ENCODE measurements around the gene STK11IP. TPM values are rescaled to one million over a fixed set of nuclear protein-coding genes. Genes with fewer than 3 reads are reported as not detected.

STK11IP gene
- total RNA-seq, 2 experiments from 2014 or later, result 23.9 to 27.2 TPM

DNA sequence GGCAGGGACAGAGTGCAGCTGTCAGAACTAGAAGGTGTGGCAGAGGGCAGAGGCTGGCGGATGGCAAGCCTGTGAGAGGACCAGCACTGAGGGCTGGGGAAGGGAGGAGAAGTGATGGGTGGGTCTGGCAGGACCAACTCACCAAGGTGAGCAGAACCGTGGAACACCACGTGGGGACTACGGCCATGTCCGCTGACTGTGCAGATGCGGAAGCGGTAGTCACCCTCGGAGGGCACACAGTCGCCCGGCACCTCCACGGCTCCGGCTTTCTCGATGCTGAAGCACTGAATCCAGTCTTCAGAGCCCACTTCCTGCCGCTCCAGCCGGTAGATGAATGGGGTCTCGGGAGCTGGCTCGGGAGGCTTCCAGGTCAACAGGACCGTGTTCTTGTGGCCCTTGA is 30.5 kb upstream of the STK11IP start:
- intact Hi-C loops (cut with DNase I, micrococcal nuclease), result no loop called here
- ChIA-PET POLR2A (no interaction called here), CTCF (no interaction called here)
- H3K27me3 ChIP-seq (ENCODE audit: control insufficient read depth in 1 of 2, insufficient read depth in 2 of 2, low read length in 2 of 2), result peaks cover 23 to 37% of the 10 kb centered on the region in 2 experiments
- peaks cover 0 to 4% of the 10 kb centered on the region in 2 experiments for H3K9me3 ChIP-seq (ENCODE audit: control insufficient read depth in 1 of 2, insufficient read depth in 1 of 2, low read length in 2 of 2)
- no peak overlapping the region for H3K27ac ChIP-seq (ENCODE audit: low read depth in 1 of 2, low read length in 2 of 2)
- peaks cover 8% of the 10 kb centered on the region for H3K4me1 ChIP-seq (ENCODE audit: insufficient read depth, low read length)
- peaks cover 54% of the 10 kb centered on the region for H3K27me3 Mint-ChIP-seq
- H3K9me3 Mint-ChIP-seq, result no peaks in the 10 kb centered on the region
- TF ChIP-seq, protein P1, sequence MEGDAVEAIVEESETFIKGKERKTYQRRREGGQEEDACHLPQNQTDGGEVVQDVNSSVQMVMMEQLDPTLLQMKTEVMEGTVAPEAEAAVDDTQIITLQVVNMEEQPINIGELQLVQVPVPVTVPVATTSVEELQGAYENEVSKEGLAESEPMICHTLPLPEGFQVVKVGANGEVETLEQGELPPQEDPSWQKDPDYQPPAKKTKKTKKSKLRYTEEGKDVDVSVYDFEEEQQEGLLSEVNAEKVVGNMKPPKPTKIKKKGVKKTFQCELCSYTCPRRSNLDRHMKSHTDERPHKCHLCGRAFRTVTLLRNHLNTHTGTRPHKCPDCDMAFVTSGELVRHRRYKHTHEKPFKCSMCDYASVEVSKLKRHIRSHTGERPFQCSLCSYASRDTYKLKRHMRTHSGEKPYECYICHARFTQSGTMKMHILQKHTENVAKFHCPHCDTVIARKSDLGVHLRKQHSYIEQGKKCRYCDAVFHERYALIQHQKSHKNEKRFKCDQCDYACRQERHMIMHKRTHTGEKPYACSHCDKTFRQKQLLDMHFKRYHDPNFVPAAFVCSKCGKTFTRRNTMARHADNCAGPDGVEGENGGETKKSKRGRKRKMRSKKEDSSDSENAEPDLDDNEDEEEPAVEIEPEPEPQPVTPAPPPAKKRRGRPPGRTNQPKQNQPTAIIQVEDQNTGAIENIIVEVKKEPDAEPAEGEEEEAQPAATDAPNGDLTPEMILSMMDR (IDR thresholded peaks at IDR 0.05), result no peak
- no peak for ATAC-seq (ENCODE audit: poor library complexity)
- no peaks in the 10 kb centered on the region for H3K36me3 ChIP-seq (ENCODE audit: insufficient read depth, low read length)
- H3K27ac Mint-ChIP-seq, result no peak overlapping the region
- H3K36me3 Mint-ChIP-seq (ENCODE audit: low read depth), result no peaks in the 10 kb centered on the region
- DNase-seq, result no peak
- H3K4me3 ChIP-seq (ENCODE audit: low read length), result no peak overlapping the region
- no peak overlapping the region for H3K4me3 Mint-ChIP-seq
- no peaks in the 10 kb centered on the region for H3K4me1 Mint-ChIP-seq (ENCODE audit: low read depth)

DNA sequence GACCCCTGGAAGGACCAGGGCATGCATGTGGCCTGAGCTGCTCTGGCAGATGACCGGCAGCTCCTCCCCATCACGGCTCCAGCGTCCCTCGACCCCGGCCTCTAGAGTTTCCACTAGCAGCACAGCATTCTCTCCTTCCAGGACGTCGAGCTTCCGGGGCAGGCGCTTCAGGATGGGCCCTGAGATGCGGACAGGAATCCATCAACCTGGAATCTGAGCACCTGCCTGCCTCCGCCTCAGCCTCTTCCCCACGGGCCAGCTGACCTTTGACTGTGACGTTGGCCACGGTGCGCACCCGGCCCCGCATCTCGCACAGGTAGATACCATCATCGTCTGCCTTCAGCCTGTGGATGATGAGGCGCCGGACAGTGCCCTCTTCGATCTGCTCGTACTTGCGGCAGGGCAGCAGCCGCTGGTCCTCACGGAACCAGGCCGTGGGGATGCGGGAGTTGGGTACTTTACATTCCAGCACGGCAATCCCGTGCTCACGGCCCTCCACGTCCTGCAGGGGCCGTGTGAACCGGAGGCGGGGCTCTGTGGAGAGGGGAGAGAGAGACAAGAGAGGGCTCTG is 29.8 kb upstream of the STK11IP start:
- H3K4me1 Mint-ChIP-seq (ENCODE audit: low read depth), result no peaks in the 10 kb centered on the region
- H3K9me3 Mint-ChIP-seq, result no peaks in the 10 kb centered on the region
- no peak overlapping the region for H3K27ac Mint-ChIP-seq
- ChIA-PET CTCF (no interaction called here), POLR2A (no interaction called here)
- no peak overlapping the region for H3K4me3 ChIP-seq (ENCODE audit: low read length)
- TF ChIP-seq, protein P1 (IDR thresholded peaks at IDR 0.05), result no peak
- H3K4me1 ChIP-seq (ENCODE audit: insufficient read depth, low read length), result peaks cover 8% of the 10 kb centered on the region
- H3K36me3 ChIP-seq (ENCODE audit: insufficient read depth, low read length), result no peaks in the 10 kb centered on the region
- H3K27ac ChIP-seq (ENCODE audit: low read depth in 1 of 2, low read length in 2 of 2), result no peak overlapping the region
- DNase-seq (no peak), ATAC-seq (ENCODE audit: poor library complexity) (no peak)
- H3K27me3 ChIP-seq (ENCODE audit: control insufficient read depth in 1 of 2, insufficient read depth in 2 of 2, low read length in 2 of 2), result peaks cover 24 to 44% of the 10 kb centered on the region in 2 experiments
- H3K9me3 ChIP-seq (ENCODE audit: control insufficient read depth in 1 of 2, insufficient read depth in 1 of 2, low read length in 2 of 2), result peaks cover 0 to 4% of the 10 kb centered on the region in 2 experiments
- no peak overlapping the region for H3K4me3 Mint-ChIP-seq
- intact Hi-C loops (cut with DNase I, micrococcal nuclease), result no loop called here
- H3K27me3 Mint-ChIP-seq, result peaks cover 55% of the 10 kb centered on the region
- no peaks in the 10 kb centered on the region for H3K36me3 Mint-ChIP-seq (ENCODE audit: low read depth)

DNA sequence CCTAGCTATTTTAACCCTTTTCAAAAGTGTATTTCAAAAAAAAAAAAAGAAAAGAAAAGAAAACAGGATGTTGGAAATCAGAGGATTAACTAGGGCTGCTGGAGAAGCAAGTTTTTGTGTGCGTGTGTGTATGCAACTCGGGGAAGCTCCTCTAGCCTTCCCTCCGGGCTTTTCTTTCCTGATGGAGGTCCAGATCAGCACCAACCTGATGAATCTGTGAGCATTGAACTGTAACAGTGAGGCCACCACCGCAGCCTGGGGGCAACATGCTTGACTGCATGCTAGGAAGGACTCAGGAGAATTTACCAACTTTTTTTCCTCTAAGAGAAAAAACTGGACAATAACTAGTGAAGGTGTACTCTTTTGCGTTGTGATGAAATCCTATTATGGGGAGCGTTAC is 28.6 kb upstream of the STK11IP start:
- Histone ChIP-seq H3K9me3 (ENCODE audit: control insufficient read depth in 1 of 2, insufficient read depth in 1 of 2, low read length in 2 of 2) (peaks cover 0 to 4% of the 10 kb centered on the region in 2 experiments), H3K4me1 (ENCODE audit: insufficient read depth, low read length) (peaks cover 8% of the 10 kb centered on the region), H3K4me3 (ENCODE audit: low read length) (no peak overlapping the region), H3K36me3 (ENCODE audit: insufficient read depth, low read length) (no peaks in the 10 kb centered on the region), H3K27me3 (ENCODE audit: control insufficient read depth in 1 of 2, insufficient read depth in 2 of 2, low read length in 2 of 2) (peaks cover 23 to 48% of the 10 kb centered on the region in 2 experiments), H3K27ac (ENCODE audit: low read depth in 1 of 2, low read length in 2 of 2) (no peak overlapping the region)
- H3K36me3 Mint-ChIP-seq (ENCODE audit: low read depth), result no peaks in the 10 kb centered on the region
- H3K4me1 Mint-ChIP-seq (ENCODE audit: low read depth), result no peaks in the 10 kb centered on the region
- no peak overlapping the region for H3K4me3 Mint-ChIP-seq
- H3K27me3 Mint-ChIP-seq, result peaks cover 51% of the 10 kb centered on the region
- no peaks in the 10 kb centered on the region for H3K9me3 Mint-ChIP-seq
- no peak for DNase-seq
- TF ChIP-seq, protein P1 (IDR thresholded peaks at IDR 0.05), result no peak
- ChIA-PET POLR2A (no interaction called here), CTCF (no interaction called here)
- H3K27ac Mint-ChIP-seq, result no peak overlapping the region
- intact Hi-C loops (cut with DNase I, micrococcal nuclease), result no loop called here
- no peak for ATAC-seq (ENCODE audit: poor library complexity)
